Measurements from ENCODE around the gene ADAM8. TPM values are rescaled to one million over a fixed set of nuclear protein-coding genes. Genes with fewer than 3 reads are reported as not detected.

The ADAM8 gene
- polyA plus RNA-seq, 1 experiment: 0.77 TPM

- TF ChIP-seq CTCF (IDR thresholded peaks at IDR 0.05; ENCODE audit: insufficient read depth, low read depth, low read length): no peak
- Histone ChIP-seq H3K4me3 (ENCODE audit: low read depth, low read length) (no peak overlapping the region), H3K27me3 (ENCODE audit: control insufficient read depth, insufficient read depth, low read length) (no peaks in the 10 kb centered on the region), H3K36me3 (ENCODE audit: control insufficient read depth, insufficient read depth, low read length) (peaks cover 19% of the 10 kb centered on the region)
- ChIA-PET POLR2A (no interaction called here), CTCF (no interaction called here)
- DNase-seq (ENCODE audit: low read depth): no peak
Measured at GRCh38 chr10:133311570-133311969, 34.9 kb upstream of the ADAM8 start.

- POLR2A ChIA-PET: no interaction called here
- CTCF ChIA-PET: interaction anchor here (0.6 to 1.0 kb wide), 3 partner anchors 8 to 263 kb away, joined by 3 read pairs; no protein-coding TSS in a partner anchor
- H3K27me3 ChIP-seq (ENCODE audit: control insufficient read depth, insufficient read depth, low read length): no peaks in the 10 kb centered on the region
- no peak for DNase-seq (ENCODE audit: low read depth)
- no peak overlapping the region for H3K4me3 ChIP-seq (ENCODE audit: low read depth, low read length)
- H3K36me3 ChIP-seq (ENCODE audit: control insufficient read depth, insufficient read depth, low read length): peaks cover 19% of the 10 kb centered on the region
- TF ChIP-seq CTCF (IDR thresholded peaks at IDR 0.05; ENCODE audit: insufficient read depth, low read depth, low read length): no peak
Measured at GRCh38 chr10:133310789-133311188, 34.1 kb upstream of the ADAM8 start.

GRCh38 chr10:133310399-133310755 is 33.7 kb upstream of the ADAM8 start:
- H3K36me3 ChIP-seq (ENCODE audit: control insufficient read depth, insufficient read depth, low read length): peaks cover 19% of the 10 kb centered on the region
- ChIA-PET POLR2A (no interaction called here), CTCF (interaction anchor here (0.6 to 1.0 kb wide), 3 partner anchors 9 to 263 kb away, joined by 3 read pairs; no protein-coding TSS in a partner anchor)
- no peak overlapping the region for H3K4me3 ChIP-seq (ENCODE audit: low read depth, low read length)
- no peaks in the 10 kb centered on the region for H3K27me3 ChIP-seq (ENCODE audit: control insufficient read depth, insufficient read depth, low read length)
- no peak for DNase-seq (ENCODE audit: low read depth)
- TF ChIP-seq CTCF (IDR thresholded peaks at IDR 0.05; ENCODE audit: insufficient read depth, low read depth, low read length): no peak

- POLR2A ChIA-PET: no interaction called here
- no peak for DNase-seq (ENCODE audit: low read depth)
- no peak for TF ChIP-seq CTCF (IDR thresholded peaks at IDR 0.05; ENCODE audit: insufficient read depth, low read depth, low read length)
- no peaks in the 10 kb centered on the region for H3K27me3 ChIP-seq (ENCODE audit: control insufficient read depth, insufficient read depth, low read length)
- H3K4me3 ChIP-seq (ENCODE audit: low read depth, low read length): no peak overlapping the region
- CTCF ChIA-PET: interaction anchor here (0.6 to 1.0 kb wide), 3 partner anchors 9 to 263 kb away, joined by 3 read pairs; no protein-coding TSS in a partner anchor
- H3K36me3 ChIP-seq (ENCODE audit: control insufficient read depth, insufficient read depth, low read length): peaks cover 19% of the 10 kb centered on the region
Measured at GRCh38 chr10:133309720-133310398, 33.2 kb upstream of the ADAM8 start.

GRCh38 chr10:133309100-133309719 is 32.5 kb upstream of the ADAM8 start:
- H3K27me3 ChIP-seq (ENCODE audit: control insufficient read depth, insufficient read depth, low read length): no peaks in the 10 kb centered on the region
- CTCF ChIA-PET: no interaction called here
- TF ChIP-seq CTCF (IDR thresholded peaks at IDR 0.05; ENCODE audit: insufficient read depth, low read depth, low read length): no peak
- H3K4me3 ChIP-seq (ENCODE audit: low read depth, low read length): peak overlapping the region; percentile 98
- H3K36me3 ChIP-seq (ENCODE audit: control insufficient read depth, insufficient read depth, low read length): peaks cover 19% of the 10 kb centered on the region
- POLR2A ChIA-PET: no interaction called here
- DNase-seq (ENCODE audit: low read depth): peak; percentile 37
